ELR (cell line): Measurements from ENCODE around the gene SOCS1.
A peak's percentile ranks its signal among the peaks of the same experiment; 100 is the strongest.
"Not testable (repeated sequence)": the region's sequence is repeated elsewhere in the genome, so short reads cannot be mapped to it uniquely, and the experiment has no call there.

Source experiments
- DNase-seq: peaks from one replicate; pipeline ENCODE4 v3.0.0-alpha.2; 2015; ENCODE audit warnings: low read depth

Gene SOCS1

GRCh38 chr16:11224894-11225676, 30.9 kb downstream of the SOCS1 start:
- no peak for DNase-seq

GRCh38 chr16:11224096-11224893, 31.7 kb downstream of the SOCS1 start:
- DNase-seq: no peak

- DNase-seq: not testable (repeated sequence)
Observed at GRCh38 chr16:11220507-11220906, 35.5 kb downstream of the SOCS1 start.

GRCh38 chr16:11219178-11219577, 36.8 kb downstream of the SOCS1 start:
- no peak for DNase-seq

GRCh38 chr16:11218604-11218962, 37.4 kb downstream of the SOCS1 start:
- DNase-seq: peak; percentile 41

GRCh38 chr16:11217651-11218603, 38.1 kb downstream of the SOCS1 start:
- no peak for DNase-seq

GRCh38 chr16:11215935-11216556, 40.0 kb downstream of the SOCS1 start:
- no peak for DNase-seq

GRCh38 chr16:11213799-11214198, 42.2 kb downstream of the SOCS1 start:
- no peak for DNase-seq

GRCh38 chr16:11213373-11213772, 42.6 kb downstream of the SOCS1 start:
- DNase-seq: no peak

- no peak for DNase-seq
Observed at GRCh38 chr16:11212798-11213196, 43.2 kb downstream of the SOCS1 start.

GRCh38 chr16:11211977-11212797, 43.8 kb downstream of the SOCS1 start:
- no peak for DNase-seq

- no peak for DNase-seq
Observed at GRCh38 chr16:11211061-11211976, 44.7 kb downstream of the SOCS1 start.

- DNase-seq: no peak
Observed at GRCh38 chr16:11210260-11210659, 45.7 kb downstream of the SOCS1 start.

- DNase-seq: peak; percentile 25
Observed at GRCh38 chr16:11208916-11209665, 46.9 kb downstream of the SOCS1 start.

- no peak for DNase-seq
Observed at GRCh38 chr16:11207646-11208045, 48.4 kb downstream of the SOCS1 start.

GRCh38 chr16:11205754-11206581, 50.0 kb downstream of the SOCS1 start:
- DNase-seq: peak; percentile 65

GRCh38 chr16:11205065-11205699, 50.8 kb downstream of the SOCS1 start:
- no peak for DNase-seq
